ENCODE results near the gene MLN.

DNA sequence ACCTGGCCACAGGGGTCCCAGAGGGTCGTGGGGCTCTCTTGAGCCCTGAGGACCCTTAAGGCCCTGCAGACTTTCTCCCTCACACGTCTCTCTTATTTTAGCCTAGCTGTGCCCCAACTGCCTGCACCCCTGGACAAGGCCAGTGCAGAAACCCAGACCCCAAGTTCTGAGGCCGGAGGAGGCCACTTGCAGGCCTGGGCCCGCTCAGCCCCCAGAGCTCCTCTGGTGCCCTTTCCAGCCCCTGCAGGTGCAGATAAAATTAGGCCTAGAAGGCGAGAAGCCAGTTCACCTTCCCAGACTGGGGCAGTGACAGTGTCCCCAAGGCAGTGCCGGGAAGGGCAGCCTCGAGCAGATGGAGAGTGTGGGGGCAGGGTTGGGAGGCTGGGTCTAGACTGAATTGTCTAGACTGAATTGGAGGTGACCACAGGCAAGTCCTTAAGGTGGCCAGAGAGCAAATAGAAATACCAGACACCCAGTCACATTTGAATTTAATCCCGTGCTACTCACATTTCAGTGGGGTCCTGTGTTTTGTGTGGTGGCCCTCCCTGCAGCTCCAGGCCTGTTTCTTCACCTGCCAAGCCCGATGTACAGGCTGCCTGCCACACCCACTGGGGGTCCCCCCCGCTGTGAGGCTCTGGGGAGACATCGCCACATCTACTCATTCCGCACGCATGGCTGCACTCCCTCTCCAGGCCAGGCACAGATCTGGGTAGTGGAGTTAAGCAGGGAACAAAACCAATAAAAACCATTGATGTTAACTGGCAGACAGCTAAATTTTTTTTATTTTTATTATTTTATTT lies 48.5 kb downstream of the MLN start:
- TF ChIP-seq ESRRG (CRISPR knock-in tag; IDR thresholded peaks at IDR 0.05) (no peak), CSRNP3 (CRISPR knock-in tag; IDR thresholded peaks at IDR 0.05) (no peak), ZNF8 (CRISPR knock-in tag; IDR thresholded peaks at IDR 0.05) (no peak), RARB (CRISPR knock-in tag; IDR thresholded peaks at IDR 0.05) (no peak)
- TF ChIP-seq, protein P1, sequence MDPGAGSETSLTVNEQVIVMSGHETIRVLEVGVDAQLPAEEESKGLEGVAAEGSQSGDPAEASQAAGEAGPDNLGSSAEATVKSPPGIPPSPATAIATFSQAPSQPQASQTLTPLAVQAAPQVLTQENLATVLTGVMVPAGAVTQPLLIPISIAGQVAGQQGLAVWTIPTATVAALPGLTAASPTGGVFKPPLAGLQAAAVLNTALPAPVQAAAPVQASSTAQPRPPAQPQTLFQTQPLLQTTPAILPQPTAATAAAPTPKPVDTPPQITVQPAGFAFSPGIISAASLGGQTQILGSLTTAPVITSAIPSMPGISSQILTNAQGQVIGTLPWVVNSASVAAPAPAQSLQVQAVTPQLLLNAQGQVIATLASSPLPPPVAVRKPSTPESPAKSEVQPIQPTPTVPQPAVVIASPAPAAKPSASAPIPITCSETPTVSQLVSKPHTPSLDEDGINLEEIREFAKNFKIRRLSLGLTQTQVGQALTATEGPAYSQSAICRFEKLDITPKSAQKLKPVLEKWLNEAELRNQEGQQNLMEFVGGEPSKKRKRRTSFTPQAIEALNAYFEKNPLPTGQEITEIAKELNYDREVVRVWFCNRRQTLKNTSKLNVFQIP (CRISPR knock-in tag; IDR thresholded peaks at IDR 0.05; ENCODE audit: borderline replicate concordance, low read depth) = no peak
